ENCODE data around the gene LBR.

LBR gene

GRCh38 chr1:225366018-225366417 lies 61.8 kb downstream of the LBR start:
- no peak for DNase-seq

GRCh38 chr1:225364439-225364838 lies 63.4 kb downstream of the LBR start:
- no peak for DNase-seq

DNA sequence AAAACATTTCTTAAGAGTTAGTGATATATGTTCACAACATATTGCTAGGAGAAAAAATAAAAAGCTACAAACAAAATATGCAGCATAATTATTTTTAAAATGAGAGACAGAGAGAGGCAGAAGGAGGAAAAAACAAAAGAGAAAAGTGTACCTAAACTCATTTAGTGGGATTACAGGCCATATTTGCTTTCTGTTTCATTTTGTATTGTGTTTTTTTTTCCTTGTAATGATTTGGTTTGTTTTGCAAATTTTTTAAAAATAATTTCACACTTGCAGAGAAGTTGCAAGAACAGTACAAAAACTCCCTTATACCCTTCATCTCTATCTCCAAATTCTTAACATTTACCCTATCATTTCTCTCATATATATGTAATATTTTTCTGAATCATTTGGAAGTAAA lies 65.0 kb downstream of the LBR start:
- no peak for DNase-seq

DNA sequence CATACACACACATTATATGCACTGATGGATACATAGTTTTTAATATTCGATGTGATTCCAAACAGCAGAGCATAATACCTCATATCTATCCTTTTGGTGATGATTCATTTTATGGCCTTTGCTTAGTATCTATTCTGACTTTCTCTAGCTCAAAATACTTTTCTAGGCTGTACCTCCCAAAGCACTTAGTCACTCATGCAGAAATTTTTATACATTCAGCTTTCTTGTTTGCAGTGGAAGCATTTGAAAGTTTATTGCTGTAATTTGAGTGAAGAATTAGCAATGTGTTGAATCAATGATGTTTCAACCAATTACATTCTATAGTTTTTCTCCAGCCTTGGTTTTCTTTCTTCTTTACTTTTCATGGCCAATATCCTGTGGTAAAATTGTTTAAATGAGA lies 66.7 kb downstream of the LBR start:
- DNase-seq = no peak

DNA sequence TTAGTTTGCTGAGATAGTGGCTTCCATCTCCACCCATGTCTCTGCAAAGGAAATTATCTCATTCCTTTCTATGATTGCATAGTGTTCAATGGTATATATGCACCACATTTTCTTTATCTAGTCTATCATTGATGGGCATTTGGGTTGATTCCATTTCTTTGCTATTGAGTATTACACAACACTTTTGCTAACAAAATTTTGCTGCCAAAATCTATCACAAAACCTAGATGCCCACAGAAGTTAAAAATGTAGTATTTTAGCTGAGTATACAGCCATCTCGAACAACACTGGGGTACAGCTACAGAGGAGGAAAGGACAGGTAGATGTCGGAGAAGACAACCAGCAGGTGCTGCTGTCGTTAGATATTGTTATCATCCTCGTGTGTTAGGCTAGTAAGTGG lies 67.7 kb downstream of the LBR start:
- no peak for DNase-seq

- no peak for DNase-seq
Measured at GRCh38 chr1:225355863-225356262, 72.0 kb downstream of the LBR start.

DNA sequence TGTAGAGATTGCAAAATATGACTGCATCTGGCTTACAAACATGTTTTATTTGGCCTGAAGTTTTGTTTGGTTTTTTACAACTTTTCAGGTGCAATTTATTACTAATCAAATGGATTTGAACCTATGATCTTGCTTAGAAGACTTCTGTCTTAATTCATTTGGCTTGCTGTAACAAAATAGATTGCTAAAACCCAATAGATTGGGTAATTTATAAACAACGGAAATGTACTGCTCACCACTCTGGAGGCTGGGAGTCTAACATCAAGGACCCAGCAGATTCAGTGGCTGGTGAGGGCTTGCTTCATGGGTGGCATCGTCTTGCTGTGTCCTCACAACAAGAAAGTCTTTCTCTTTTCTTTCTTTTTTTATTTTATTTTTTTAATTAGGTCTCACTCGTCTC lies 72.9 kb downstream of the LBR start:
- no peak for DNase-seq
